GM10847 (cell line): ENCODE data around the gene USP3.

Source experiments
- POLR2A ChIP-seq: IDR thresholded peaks from 2 replicates; pipeline ENCODE4 v1.6.1; 2011; ENCODE audit not compliant: insufficient read length; ENCODE audit errors: extremely low read depth

The USP3 gene

GRCh38 chr15:63576441-63576840 lies 72.0 kb downstream of the USP3 start:
- TF ChIP-seq POLR2A: no peak

- no peak for TF ChIP-seq POLR2A
These were observed 77.8 kb downstream of the USP3 start for GRCh38 chr15:63582179-63582578.

- TF ChIP-seq POLR2A: no peak
These were observed 78.5 kb downstream of the USP3 start for GRCh38 chr15:63582718-63583426.

DNA sequence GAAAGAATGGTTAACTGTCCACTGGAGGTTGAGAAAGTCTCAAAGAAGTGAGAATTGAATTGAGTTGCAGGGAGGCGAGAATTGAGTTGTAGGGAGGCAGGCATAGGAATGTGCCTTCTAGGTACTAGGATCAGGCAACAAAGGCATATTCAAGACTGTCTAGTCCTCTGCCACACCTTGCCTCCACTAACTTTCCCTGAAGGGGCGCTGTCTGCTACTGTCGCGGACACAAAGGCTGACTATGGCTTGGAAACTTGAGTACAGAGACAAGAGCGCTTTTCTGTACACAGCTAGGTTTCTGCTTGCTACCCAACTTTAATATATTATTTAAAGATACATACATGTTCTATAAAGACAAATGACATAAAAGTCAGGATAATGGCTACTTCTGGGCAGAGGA lies 82.4 kb downstream of the USP3 start:
- no peak for TF ChIP-seq POLR2A

DNA sequence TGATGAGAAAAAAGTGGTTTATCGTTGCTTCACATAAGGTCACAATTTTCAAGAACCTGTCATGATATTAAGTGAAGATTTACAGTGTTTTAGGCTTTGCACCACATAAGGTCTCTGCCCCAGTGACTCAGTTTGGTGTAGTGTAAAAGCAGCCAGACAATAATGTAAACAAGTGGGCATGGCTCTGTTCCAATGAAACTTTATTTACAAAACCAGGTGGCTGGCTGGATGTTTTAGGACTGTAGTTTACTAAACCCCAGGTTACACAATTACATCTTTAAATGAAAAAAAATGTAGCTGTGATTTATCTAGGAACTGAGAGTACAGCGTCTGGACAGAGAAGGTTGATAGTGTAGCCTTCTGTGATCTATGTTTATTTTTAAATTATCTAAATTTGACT lies 83.1 kb downstream of the USP3 start:
- no peak for TF ChIP-seq POLR2A

GRCh38 chr15:63588826-63589225 lies 84.4 kb downstream of the USP3 start:
- TF ChIP-seq POLR2A: no peak

- TF ChIP-seq POLR2A: no peak
These were observed 89.6 kb downstream of the USP3 start for GRCh38 chr15:63593705-63594671.

DNA sequence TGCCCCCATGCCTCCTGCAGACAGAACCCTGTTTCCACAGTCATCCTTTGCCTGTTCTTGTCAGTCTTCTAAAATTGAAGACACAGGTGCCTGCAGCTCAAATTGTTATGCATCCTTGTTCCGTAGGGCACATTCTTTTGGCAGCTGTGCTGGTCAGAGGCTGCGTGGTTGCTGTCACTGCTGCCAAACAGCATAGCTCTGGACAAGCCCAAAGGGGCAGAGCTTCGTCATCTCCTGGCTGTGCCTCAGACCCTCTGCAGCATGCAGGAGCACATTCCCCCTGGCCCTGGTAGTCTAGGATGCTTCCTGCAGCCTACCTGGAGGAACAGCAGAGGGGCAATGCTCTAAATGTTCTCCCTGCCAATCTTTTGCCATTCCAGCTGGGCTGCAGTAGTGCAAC lies 90.7 kb downstream of the USP3 start:
- no peak for TF ChIP-seq POLR2A

DNA sequence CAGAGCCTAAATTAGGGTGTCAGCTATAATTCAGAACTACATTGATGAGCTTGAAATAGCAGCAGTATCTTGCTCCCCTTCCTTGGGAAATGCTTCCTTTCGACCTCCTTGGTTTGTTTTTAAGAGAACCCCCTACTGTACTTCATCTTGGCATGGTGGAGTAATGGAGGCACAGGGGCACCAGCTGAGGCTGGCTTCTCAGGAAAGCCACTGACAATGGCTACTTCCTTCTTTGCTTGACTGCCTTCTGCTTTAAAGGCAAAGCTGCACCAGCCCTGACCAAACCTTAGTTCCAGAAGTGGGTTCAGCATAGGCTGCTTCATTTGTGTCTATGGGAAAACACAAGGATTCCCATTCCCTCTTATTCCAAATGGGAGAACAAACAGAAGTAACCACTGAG lies 91.3 kb downstream of the USP3 start:
- TF ChIP-seq POLR2A: no peak

GRCh38 chr15:63596676-63597037 lies 92.3 kb downstream of the USP3 start:
- TF ChIP-seq POLR2A: no peak

DNA sequence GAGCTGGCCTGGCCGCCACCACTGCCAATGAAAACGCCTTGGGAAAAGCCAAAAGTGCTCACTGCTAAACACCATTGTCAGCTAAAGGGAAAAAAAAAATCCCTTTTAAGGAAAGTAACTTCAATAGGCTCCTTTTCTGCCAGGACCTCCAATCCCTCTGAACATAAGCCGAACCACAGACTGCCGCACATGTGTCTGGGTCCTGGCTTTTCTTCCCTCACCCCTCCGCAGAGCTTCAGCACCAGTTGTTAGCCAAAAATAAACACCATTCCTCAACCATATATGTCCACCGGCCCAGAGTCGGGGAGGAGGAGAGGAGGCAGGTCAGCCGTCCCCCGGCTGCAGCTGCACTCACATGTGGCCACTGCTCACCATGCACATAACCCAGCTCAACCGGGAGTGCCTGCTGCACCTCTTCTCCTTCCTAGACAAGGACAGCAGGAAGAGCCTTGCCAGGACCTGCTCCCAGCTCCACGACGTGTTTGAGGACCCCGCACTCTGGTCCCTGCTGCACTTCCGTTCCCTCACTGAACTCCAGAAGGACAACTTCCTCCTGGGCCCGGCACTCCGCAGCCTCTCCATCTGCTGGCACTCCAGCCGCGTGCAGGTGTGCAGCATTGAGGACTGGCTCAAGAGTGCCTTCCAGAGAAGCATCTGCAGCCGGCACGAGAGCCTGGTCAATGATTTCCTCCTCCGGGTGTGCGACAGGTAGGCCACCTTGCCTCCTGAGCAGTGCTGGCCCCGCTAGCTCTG lies 92.8 kb downstream of the USP3 start, which contains the start of gene FBXL22:
TSS of gene FBXL22 (plus strand) at position 350 of the 753 bp plus-strand sequence. CDS start at position 356, 6 bp downstream.
- no peak for TF ChIP-seq POLR2A

- no peak for TF ChIP-seq POLR2A
These were observed 93.4 kb downstream of the USP3 start for GRCh38 chr15:63597821-63598220.

- TF ChIP-seq POLR2A: no peak
These were observed 94.3 kb downstream of the USP3 start for GRCh38 chr15:63598473-63599400.

GRCh38 chr15:63599401-63600000 lies 95.1 kb downstream of the USP3 start:
- no peak for TF ChIP-seq POLR2A

DNA sequence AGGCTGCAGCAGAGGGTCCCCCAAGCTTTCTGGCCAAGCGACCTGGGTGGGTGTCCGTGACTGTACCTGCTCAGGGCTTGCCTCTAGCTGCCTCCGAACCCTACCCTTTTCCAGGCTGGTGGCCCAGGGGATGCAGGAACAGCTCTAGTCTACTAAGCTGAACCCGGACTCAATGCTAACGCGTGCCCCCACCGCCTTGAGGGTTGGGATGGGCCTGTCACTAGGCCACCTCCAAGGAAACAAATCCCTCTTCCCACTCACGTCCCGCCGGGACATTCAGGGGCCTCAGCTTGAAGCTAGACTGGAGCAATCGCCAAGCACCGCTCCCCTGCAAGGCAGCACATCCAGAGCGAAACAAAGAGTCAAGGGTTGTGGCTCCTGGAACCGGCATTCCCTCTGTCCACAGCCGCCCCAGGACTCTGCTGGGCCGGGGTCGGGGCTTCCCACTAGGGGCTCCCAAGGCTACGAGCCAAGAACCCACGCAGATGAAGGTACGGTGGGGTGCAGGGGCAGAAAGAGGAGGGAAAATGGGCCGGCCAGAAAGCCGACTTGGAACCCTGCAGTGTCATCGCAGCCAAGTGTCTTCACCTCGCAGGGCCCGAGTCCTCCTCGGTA lies 95.7 kb downstream of the USP3 start:
- TF ChIP-seq POLR2A: no peak
